Measurements from ENCODE around the gene PLXDC2.

PLXDC2 gene

DNA sequence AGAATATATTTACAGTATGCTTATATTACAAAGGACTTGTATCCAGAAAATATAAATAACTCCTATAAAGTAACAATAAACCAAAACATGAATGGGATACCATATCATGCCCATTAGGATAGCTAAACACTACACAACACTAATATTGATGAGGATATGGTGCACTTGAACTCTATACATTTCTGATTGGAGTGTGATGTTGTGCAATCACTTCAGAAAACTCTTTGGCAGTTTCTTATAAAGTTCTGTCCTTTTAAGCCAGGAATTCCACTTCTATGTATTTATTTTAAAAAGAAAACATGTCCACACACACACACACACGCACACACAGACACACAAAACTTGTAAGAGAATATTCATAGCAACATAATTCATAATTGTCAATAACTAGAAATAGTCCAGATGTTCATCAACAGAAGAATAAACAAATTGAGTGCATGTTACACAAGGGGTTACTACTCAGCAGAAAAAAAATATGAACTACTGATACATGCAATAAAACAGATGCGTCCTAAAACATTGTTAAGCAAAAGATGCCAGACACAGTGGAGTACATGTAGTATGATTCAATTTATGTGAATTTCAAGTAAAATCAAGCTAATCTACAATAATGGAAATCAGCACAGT is 416.0 kb downstream of the PLXDC2 start:
- no peak for DNase-seq

DNA sequence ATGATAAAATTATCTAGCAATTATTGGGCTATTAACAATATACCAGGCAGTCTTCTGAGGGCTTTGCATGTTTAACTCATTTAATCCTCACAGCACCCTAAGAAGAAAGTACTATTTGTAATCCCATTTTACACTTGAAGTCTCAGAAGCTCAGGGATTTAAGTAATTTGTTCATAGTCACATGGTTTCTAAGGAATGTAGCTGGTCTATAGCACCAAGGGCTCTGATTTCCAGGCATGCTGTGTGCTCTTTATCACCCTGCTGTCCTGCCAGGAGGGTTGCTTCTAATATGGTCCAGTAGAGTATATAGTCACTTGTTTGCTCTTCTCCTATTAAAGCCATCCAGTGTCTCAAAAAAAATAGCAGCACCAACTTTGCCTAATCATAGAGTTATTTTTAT is 417.2 kb downstream of the PLXDC2 start:
- DNase-seq: no peak

DNA sequence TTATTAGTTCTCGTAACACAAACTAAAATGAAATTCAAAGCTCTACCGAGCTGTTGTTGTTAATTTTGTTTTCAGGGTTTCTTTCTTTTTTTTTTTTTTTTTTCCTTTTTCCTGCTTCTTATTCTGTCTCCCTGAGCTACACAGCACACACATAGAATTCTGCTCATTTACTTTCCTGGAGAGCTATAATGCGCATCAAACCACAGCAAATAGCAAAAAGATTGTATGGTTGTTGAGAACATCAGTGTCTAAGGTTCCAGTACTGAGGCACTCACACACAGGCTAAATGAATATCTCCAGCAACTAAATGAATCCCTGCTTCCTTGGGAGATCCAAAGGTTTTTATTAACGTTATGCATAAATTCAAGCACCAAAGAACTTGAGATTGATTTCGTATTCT is 418.3 kb downstream of the PLXDC2 start:
- no peak for DNase-seq

DNA sequence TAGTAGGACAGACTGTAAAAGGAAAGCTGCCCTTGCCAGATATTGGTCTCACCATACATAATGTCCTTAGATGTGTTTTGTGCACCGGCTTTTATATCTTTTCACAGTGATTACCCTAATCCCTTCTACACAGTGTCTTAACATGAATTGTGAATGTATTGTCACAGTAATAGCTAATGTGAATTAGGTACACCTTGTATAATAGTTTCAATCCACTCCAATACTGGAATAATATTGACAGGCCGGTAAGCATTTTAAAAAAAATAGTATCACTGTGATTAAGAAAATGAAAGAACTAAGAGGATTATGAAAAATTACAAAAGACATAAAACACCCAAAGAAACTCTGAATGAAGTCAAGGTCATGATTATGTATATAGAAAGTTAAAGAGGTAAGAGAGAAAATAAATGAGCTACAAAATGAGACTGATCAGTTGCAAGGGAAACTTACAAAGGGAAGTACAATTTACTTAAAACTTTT is 420.9 kb downstream of the PLXDC2 start:
- no peak for DNase-seq

DNA sequence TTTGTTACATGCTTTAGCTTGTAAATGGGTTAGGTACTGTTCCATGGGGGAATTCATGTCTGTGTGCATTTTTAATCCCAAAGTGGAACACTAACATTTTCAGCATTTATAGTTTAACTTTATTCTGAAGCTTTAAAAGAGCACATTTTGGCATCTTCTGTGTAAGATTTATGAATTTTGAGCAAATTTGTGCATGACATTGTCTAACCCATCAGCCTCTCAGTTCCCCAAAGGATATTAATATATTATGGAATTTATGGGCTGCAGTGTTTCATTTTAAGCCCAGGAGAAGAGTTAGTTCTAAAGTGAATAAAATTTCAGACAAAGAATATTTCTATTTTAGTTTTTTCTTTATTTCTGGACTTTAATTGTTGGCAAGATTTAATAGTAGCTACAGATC is 421.4 kb downstream of the PLXDC2 start:
- no peak for DNase-seq

DNA sequence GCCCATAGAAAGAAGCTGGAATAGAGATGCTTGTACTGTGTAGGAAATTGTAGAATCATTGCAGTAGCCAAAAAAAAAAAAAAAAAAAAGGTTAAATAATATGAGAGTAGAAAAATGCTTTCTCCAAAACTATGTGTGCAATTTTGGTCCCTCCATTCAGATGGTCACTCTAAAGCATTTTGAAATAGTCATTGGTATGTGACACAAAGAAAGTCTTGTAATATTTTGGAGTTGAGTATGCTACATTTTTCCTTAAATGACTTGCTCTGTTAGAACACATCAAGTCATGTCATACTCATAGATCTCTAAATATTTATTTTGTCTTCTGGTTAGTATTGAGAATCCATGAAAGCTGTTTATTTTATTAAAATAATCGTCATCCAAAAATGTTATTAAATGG is 424.4 kb downstream of the PLXDC2 start:
- DNase-seq: no peak

DNA sequence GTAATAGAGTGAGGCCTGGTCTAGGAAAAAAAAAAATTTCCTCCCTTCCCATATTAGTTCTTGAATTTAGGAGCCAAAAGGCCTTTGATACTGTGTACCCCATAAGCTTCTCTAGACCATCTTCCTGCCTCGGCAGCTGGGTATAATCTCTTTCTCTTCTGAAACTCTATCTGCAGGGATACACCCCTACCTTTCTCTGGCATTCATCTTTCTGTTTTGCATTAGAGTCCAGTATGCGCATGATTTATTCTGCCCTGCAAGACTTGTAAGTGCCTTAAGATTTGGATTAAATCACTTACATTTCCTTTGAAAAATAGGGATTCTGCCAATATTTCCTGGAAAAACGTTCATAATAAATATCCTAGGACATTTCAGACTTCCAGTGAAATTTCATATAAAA is 431.2 kb downstream of the PLXDC2 start:
- DNase-seq: no peak

DNA sequence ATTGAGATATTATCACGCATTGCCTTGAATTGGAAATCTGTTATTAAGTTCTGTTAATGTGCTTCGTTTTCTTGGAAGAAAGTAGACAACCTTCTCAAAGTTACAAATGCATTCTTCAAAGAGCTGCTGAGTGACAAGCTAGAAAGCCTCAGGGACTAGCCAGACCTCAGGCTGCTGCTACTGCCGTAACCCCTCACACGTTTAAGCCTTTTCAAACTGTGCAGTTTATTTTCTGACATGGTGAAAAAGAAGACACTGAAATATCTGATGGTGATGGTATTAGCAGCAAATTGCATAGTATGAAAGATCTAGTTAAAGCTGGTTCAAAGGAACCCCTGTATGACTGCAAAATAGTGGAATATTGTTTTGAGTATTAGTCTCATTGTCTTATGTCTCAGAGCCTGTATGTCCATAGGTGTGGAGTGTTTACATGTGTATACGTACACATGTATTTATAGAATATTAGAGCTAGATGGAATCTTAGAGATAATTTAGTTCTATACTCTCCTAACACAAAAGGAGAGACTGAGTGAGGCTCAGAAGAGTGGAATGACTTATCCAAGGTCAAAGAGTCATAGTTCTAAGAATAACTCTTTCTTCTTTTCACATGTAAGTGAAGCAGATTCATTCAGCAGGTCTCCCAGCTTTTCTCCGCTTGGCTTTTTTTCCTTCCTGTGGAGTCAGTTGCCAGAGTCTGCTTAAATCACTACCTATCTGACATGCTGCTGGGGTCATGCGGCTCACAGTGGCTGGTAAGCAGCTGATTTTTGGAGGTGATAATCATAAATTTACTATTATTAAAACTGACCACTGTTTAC is 431.9 kb downstream of the PLXDC2 start:
- no peak for DNase-seq

DNA sequence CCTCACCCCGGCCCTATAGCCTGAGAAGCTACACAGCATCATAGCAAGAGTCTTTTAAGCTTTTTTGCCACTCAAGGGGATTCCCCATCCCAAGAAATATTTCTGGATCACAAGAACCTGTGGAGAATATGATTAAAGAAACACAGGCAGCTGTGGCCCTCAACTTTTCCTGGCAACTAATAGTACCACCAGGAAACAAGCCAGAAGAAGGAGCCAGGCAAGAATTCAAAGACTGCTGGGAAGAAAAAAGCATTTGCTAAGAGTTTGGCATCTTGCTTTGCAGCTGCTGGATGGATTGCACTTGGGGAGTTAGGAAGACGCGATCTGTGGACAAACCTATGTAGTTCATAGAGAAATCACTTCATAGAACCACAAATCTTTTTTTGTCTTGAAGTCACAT is 437.8 kb downstream of the PLXDC2 start:
- DNase-seq: no peak

DNA sequence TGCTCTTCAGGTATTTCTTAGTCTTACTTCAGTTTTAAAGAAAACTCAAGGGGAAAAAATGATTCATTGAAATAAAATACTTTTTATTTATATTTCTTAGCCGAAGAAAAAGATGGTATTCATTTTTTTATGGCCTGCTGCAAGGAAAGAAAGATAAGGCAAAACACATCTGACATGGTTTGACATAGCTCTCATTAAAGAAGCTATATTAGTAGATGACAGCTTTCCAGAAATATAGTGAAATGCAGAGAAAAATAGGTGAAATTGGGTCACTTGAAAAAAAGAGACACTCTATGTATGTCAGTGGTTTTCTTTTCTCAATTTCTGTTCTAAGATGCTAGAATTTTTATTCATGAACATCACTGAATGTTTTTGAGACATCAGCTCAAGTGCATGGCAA is 438.3 kb downstream of the PLXDC2 start:
- DNase-seq: no peak

DNA sequence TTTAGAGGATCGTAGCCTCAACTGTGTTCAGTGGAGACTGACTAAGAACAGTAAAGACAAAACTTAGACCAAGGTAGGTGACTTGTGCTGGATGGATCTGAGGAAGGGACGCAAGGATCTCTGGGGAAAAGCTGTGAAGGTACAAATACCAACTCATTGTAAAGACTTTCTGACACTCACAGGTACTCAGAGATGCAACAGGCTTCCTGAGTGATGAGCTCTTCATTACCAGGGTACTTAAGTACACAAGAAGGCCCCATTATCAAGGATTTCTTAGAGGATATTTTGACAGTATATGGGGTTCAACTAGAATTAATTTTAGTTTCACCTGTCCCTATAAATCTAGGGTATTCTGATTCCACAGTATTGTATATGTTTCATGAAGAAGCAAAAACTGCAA is 440.7 kb downstream of the PLXDC2 start:
- DNase-seq: no peak

DNA sequence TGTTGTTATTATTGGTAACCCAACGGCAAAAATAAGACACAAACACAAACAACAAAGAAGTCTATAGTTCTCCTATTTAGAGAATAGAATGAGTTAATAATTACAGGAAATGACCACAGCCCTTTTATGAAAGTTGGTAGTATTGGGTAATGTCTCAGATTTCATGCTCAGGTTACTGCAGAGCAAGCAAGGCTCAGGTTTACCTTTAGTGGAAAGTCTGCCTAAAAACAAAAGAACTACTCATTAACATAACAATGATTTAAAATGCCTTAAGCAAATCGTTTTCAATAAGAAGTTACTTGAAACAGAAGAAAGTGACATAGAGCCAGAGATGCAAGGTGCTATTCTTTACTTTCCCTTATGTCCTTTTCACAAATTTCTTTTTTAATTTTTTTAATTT is 441.2 kb downstream of the PLXDC2 start:
- DNase-seq: no peak

DNA sequence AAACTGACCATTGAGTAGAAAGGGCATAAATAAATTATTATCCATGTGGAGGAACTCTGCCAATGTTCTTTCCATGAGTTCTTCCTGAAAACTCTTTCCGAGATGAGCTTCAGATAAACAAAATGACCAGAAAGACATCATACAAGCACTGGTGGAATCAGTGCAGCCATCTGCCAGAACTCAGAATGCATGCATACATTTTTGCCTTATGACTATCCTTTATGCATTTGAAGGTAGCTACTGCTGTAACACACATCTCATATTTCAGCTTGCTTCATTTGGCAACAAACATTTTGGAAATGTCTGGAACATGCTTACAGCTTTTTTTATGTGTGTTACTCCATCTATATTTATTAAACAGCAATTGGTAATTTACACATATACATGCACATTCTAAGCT is 448.9 kb downstream of the PLXDC2 start:
- DNase-seq: no peak

DNA sequence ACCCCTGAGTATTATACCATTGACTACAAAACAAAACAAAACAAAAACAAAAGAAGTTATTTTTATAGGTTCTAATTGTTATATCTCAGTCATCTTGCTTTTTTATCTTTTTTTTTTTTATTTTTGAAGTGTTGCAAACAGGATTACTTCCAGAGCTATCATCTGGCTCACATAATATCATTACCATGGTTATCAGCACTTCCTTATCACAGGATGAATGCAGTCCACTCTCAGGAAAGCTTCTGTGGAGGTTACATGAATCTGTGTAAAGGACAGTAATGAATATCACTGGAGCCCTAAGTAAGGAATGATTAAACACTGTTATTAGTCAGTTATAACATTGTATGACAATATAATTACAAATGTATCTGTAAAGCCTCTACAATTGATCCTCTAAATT is 451.5 kb downstream of the PLXDC2 start:
- DNase-seq: no peak

DNA sequence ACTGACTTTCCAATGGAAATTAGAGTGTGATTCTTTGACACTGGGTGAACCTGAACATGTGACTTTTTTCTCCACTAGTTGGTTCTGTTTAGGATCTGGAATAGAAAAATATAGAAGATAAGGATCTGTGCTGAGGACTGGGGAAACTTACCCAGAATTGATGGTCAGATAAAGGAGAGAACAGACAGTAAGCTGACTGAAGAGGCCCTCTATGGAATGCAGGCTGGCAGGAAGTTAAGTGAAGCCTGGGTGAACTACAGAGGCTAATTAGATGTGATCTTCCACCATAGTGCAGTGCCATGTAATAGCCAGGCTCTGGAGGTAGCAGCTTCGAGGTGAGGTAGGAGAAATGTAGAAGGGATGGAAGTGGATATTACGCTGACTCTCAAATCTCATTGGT is 455.3 kb downstream of the PLXDC2 start:
- DNase-seq: no peak

DNA sequence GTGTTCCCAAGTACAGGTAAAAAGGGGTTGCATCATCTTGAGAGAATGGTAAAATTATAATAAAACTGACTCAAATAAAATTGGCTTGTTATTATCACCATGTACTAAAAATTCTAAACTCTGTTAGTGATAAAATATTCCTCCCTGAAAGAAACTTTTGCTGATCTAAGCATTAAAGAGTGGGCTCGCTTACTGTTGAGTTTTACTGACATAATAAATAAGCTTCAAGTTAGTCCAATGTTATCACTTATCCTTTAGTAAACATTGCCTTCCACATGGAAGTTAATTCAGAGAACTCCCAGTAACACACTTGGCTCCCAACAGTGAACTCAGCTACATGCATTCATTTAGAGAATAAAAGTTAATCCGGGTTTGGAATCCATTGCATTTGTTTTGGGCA is 456.4 kb downstream of the PLXDC2 start:
- no peak for DNase-seq

DNA sequence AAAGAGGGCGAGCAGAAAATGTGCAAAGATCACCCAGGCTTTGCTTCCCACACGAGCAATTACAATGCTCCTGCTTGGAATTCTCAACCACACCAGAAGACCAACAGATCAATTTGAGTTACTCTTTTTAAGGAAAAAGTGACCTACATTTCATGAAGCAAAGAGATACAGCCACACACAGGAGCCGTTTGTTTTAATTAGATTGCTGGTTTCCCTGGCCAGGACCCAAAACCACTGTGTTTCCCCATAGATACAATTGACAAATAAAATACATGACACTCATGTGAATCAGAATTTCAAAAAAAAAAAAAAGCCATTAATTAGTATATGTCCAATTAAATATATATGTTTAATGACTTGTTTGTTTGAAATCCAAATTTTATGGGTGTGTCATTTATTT is 458.3 kb downstream of the PLXDC2 start:
- DNase-seq: no peak

DNA sequence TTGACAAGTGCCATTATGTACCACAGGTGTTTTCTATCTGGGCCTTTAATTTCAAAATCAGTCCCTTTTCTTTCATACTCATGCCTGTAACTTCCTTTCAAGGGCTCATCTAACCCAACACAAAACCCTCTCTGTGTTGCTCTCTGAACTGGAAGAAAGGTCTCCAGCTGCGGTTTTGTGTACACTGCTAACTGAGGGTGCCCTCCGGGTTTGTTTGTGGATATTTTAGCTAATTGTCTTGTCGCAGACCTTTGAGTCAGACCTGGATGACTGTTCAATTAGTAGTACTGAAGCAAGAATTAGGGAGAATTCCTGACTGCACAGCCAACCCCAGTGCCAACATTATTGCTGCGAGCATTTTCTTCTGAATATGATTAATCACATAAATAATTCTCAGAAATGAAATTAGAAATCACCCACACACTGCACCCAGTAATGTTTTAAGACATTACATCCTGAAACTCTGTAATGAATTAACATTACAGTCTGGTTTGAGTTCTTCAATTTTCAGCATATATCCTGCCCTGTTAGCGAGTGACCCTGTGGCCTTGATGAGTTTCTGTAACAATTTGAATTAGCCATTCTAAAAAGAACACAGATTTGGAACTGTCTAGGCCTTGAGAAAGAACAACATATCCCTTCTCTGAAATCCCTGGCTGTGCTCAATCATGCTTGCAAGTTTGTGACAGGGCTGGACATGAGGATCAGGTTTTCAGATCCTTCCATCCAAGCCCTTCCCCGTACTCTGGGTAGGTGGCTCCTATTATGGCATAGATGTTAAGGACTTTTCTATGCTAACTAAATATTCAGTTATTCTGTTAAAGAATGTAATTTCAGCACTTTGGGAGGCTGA is 460.1 kb downstream of the PLXDC2 start:
- DNase-seq: no peak

DNA sequence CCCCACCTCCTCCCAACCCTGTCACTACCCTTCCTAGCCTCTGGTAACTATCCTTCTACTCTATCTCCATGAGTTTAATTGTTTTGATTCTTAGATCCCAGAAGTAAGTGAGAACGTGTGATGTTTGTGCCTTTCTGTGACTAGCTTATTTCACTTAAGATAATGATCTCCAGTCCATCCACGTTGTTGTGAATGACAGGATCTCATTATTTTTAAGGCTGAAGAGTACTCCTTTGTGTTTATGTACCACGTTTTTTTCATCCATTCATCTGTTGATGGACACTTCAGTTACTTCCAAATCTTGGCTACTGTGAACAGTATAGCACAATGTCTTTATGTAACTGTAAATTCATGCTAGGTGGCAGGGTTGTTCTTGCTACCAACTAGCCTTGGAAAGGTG is 461.6 kb downstream of the PLXDC2 start:
- no peak for DNase-seq

DNA sequence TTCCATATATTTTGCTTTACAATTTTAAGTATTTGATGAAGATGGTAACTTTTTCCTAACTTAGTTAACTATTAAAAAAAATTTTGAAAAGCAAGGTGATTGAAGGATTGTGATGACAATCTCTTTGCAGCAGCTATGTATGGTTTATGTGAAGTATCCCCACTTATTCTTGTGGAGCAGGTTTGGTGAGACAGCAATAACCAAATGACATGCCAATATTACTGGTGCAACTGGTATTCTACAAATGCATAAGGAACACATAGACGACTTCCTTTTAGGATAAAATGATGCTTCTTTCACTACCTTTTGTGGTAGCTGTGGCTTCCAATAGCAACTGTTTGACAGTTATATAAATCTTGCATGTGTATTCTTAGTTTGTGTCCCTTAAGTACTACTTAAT is 465.3 kb downstream of the PLXDC2 start:
- no peak for DNase-seq

DNA sequence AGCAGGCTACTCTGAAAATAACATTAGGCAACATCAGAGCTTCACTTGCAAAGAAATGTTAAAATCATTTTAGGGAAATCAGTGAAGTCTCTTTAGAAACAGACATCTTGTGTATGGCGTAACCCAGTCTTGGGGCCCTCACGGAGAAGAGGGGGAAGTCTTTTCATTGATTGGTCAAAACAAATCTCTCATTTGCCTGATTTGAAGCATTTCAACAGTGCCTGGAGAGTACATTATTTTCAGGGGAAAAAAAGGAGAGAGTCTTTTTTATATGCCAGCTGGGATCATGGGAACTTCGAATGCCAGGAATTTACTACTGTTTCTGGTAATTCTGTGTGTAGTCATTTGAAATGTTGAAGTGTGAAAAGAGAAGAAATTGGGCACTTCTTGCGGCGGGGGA is 471.4 kb downstream of the PLXDC2 start:
- no peak for DNase-seq

DNA sequence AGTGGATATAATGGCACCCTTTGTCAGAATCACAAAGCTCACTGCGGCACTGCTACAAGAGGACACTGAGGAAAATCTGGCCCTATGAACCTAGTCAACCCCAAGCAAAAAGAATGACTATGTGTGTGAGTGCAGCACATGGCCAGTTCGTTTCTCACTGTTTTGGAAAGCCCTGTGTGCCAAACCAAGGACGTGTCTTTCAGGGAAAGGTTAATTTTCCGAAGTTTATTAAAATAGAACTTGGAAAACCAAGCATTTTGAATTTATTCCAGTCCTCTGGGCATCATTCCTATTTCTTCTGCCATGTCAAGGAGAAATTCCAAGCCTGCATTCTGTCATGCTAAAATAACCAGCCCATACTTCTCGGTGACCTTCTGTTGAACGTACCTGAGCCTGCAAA is 471.8 kb downstream of the PLXDC2 start:
- DNase-seq: no peak

DNA sequence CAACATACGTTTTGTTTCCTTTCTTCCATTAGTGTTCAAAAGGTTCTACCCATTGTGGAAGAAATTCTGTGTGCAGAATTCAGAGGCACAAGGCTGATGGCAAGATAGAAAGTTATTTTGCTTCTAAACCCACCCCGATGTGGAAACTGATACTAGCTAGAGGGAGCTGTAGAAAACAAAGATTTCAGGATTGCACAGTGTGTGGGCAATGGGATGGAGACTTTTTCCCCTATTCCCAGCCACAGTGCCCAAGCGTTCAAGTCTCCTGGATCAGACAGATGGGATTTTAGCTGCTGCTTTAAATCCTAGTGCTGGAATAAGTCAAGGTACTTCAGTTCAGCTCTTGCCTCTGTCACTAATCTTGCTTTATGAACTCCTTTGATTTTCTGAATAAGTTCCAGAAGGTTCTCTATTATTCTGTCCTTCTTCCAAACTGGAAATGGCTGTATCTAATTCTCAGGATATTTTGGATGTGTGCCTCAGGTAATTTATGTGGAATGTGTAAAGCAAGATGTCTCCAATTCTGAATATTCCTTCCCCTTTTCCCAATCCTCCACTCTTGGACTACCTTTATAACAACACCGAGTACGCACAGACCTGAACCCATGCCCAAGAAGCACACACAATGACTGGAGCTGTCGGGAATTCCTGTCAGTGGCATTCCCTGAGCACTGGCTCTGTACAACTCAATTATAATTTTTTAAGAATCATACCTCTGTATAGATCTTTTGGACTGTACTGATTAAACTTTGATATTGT is 473.0 kb downstream of the PLXDC2 start:
- no peak for DNase-seq

Measured in NCI-H1092 treated with DMSO at 0.1 percent for 48 hours (cell line).